Loucy (cell line): Measurements from ENCODE around the gene ZKSCAN8.

Experiments
- CTCF ChIP-seq: fragments of 200-600 bp; sonication (generic); conservative IDR thresholded peaks from 2 replicates; pipeline ENCODE4 v1.5.1; 2014; ENCODE audit warnings: mild to moderate bottlenecking, antibody characterized with exemption, low read length
- EZH2phosphoT487 ChIP-seq: fragments of 200-600 bp; IDR thresholded peaks from 2 replicates; pipeline ENCODE4 v1.6.1; 2018; ENCODE audit warnings: antibody characterized with exemption, mild to moderate bottlenecking, moderate library complexity, borderline replicate concordance

- no peak for TF ChIP-seq CTCF
- no peak for TF ChIP-seq EZH2phosphoT487
These were observed 16.6 kb downstream of the ZKSCAN8 start for GRCh38 chr6:28158318-28158717.
